Measurements from ENCODE around the gene KRT31. TPM values are rescaled to one million over a fixed set of nuclear protein-coding genes. Genes with fewer than 3 reads are reported as not detected.

The KRT31 gene
- polyA plus RNA-seq, 1 donor from 2014 or later, result not detected

GRCh38 chr17:41440531-41441033 lies 43.2 kb upstream of the KRT31 start, which contains the start of gene KRT38:
Gene KRT38 (minus strand): TSS chr17:41440983. CDS start chr17:41440921, 62 bp downstream.
- TF ChIP-seq, protein P1, sequence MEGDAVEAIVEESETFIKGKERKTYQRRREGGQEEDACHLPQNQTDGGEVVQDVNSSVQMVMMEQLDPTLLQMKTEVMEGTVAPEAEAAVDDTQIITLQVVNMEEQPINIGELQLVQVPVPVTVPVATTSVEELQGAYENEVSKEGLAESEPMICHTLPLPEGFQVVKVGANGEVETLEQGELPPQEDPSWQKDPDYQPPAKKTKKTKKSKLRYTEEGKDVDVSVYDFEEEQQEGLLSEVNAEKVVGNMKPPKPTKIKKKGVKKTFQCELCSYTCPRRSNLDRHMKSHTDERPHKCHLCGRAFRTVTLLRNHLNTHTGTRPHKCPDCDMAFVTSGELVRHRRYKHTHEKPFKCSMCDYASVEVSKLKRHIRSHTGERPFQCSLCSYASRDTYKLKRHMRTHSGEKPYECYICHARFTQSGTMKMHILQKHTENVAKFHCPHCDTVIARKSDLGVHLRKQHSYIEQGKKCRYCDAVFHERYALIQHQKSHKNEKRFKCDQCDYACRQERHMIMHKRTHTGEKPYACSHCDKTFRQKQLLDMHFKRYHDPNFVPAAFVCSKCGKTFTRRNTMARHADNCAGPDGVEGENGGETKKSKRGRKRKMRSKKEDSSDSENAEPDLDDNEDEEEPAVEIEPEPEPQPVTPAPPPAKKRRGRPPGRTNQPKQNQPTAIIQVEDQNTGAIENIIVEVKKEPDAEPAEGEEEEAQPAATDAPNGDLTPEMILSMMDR (IDR thresholded peaks at IDR 0.05; ENCODE audit: poor library complexity, severe bottlenecking), result no peak
- TF ChIP-seq REST (IDR thresholded peaks at IDR 0.05; ENCODE audit: borderline replicate concordance) (no peak), EZH2 (IDR thresholded peaks at IDR 0.05; ENCODE audit: borderline replicate concordance, insufficient read depth, low read length, poor library complexity, severe bottlenecking) (no peak), EP300 (conservative IDR thresholded peaks at IDR 0.05; ENCODE audit: poor library complexity, severe bottlenecking) (no peak), MXI1 (conservative IDR thresholded peaks at IDR 0.05; ENCODE audit: poor library complexity, severe bottlenecking) (no peak), TAF1 (IDR thresholded peaks at IDR 0.05; ENCODE audit: low read depth) (no peak), POLR2AphosphoS5 (IDR thresholded peaks at IDR 0.05) (no peak)
- no peak within 1 kb of the TSS for H3K9ac ChIP-seq (ENCODE audit: low read length)
- H3K9me2 ChIP-seq (ENCODE audit: insufficient read depth, low read length), result no peaks in the 10 kb centered on the region
- no peaks in the 10 kb centered on the region for H4K20me1 ChIP-seq (ENCODE audit: insufficient read depth)
- H3K27ac ChIP-seq (ENCODE audit: low read length), result no peak within 1 kb of the TSS
- no peaks in the 10 kb centered on the region for H3F3A ChIP-seq (ENCODE audit: insufficient read depth, low read length, poor library complexity, severe bottlenecking)
- no peaks in the 10 kb centered on the region for H3K79me2 ChIP-seq (replicated peaks; ENCODE audit: insufficient read depth, low read length)
- no peak within 1 kb of the TSS for H3K4me2 ChIP-seq (ENCODE audit: low read length)
- no peaks in the 10 kb centered on the region for H3K36me3 ChIP-seq (ENCODE audit: insufficient read depth, low read length)
- H3K27me3 ChIP-seq (ENCODE audit: insufficient read depth, low read depth, low read length), result no peaks in the 10 kb centered on the region
- no peak within 1 kb of the TSS for H3K4me3 ChIP-seq (ENCODE audit: low read length)
- no peaks in the 10 kb centered on the region for H3K9me3 ChIP-seq (ENCODE audit: low read length)
- no peak within 1 kb of the TSS for H2AFZ ChIP-seq (ENCODE audit: low read depth, low read length)

DNA sequence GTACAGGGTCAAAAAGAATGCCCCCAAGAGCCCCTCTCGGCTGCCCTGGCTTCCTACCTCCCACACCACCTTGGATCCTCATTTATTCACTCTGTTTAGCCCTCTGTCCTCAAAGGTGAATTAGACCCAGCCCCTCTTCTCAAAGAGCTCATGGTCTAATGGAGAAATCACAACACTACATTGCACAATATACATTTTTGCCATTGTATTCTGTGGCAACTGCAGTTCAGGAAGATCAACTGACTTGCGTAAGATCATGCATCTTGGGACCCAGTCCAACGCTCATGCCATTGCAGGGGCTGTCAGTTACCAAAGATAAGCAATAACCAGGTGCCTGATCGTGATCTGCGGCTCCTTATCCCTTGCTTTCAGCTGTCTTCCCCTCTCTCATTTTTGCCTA lies 42.0 kb upstream of the KRT31 start:
- no peaks in the 10 kb centered on the region for H3K9me2 ChIP-seq (ENCODE audit: insufficient read depth, low read length)
- H2AFZ ChIP-seq (ENCODE audit: low read depth, low read length), result no peak overlapping the region

More for the DNA sequence above, 42.0 kb upstream of the KRT31 start:
- Histone ChIP-seq H3K9me3 (ENCODE audit: low read length) (no peaks in the 10 kb centered on the region), H4K20me1 (ENCODE audit: insufficient read depth) (no peaks in the 10 kb centered on the region), H3K4me2 (ENCODE audit: low read length) (no peak overlapping the region), H3K27ac (ENCODE audit: low read length) (no peak overlapping the region), H3K9ac (ENCODE audit: low read length) (no peak overlapping the region), H3K36me3 (ENCODE audit: insufficient read depth, low read length) (no peaks in the 10 kb centered on the region), H3F3A (ENCODE audit: insufficient read depth, low read length, poor library complexity, severe bottlenecking) (no peaks in the 10 kb centered on the region), H3K79me2 (replicated peaks; ENCODE audit: insufficient read depth, low read length) (no peaks in the 10 kb centered on the region), H3K4me3 (ENCODE audit: low read length) (no peak overlapping the region), H3K27me3 (ENCODE audit: insufficient read depth, low read depth, low read length) (no peaks in the 10 kb centered on the region)
- no peak for TF ChIP-seq REST (IDR thresholded peaks at IDR 0.05; ENCODE audit: borderline replicate concordance)
- no peak for TF ChIP-seq MXI1 (conservative IDR thresholded peaks at IDR 0.05; ENCODE audit: poor library complexity, severe bottlenecking)
- no peak for TF ChIP-seq POLR2AphosphoS5 (IDR thresholded peaks at IDR 0.05)
- no peak for TF ChIP-seq TAF1 (IDR thresholded peaks at IDR 0.05; ENCODE audit: low read depth)
- TF ChIP-seq EZH2 (IDR thresholded peaks at IDR 0.05; ENCODE audit: borderline replicate concordance, insufficient read depth, low read length, poor library complexity, severe bottlenecking), result no peak
- TF ChIP-seq SMC3 (conservative IDR thresholded peaks at IDR 0.05; ENCODE audit: poor library complexity), result no peak
- no peak for TF ChIP-seq EP300 (conservative IDR thresholded peaks at IDR 0.05; ENCODE audit: poor library complexity, severe bottlenecking)
- TF ChIP-seq, protein P1 (IDR thresholded peaks at IDR 0.05; ENCODE audit: poor library complexity, severe bottlenecking), result no peak

Measured in neural cell (in vitro differentiated cells).